Activated CD8-positive, alpha-beta T cell treated with anti-CD3 and anti-CD28 coated beads for 36 hours (primary cell): ENCODE data around the gene MAP4K1. TPM values are rescaled to one million over a fixed set of nuclear protein-coding genes. Genes with fewer than 3 reads are reported as not detected.
A peak's percentile ranks its signal among the peaks of the same experiment; 100 is the strongest.

ENCODE experiments used
- ATAC-seq: fragments of 200-7000 bp; cut with Tn5 transposase; one replicate; pipeline ENCODE4 v1.10.0; 2021; ENCODE audit warnings: mild to moderate bottlenecking, moderate library complexity
- CTCF ChIA-PET: fragments of 350-600 bp; sonication (Branson Sonifier 250); formaldehyde crosslinking; loops from one replicate; lab custom pipeline; 2021; ENCODE audit warnings: antibody characterized with exemption; lab: Charles Lee
- POLR2A ChIA-PET: fragments of 350-600 bp; sonication (Branson Sonifier 250); formaldehyde crosslinking; loops from one replicate; lab custom pipeline; 2021; ENCODE audit warnings: antibody characterized with exemption; lab: Charles Lee
- DNase-seq: peaks from one replicate; pipeline ENCODE4 v3.0.0-alpha.2; 2020
- H3K27ac Mint-ChIP-seq: one replicate; pipeline ENCODE4 v1.8.0; 2021; ENCODE audit warnings: mild to moderate bottlenecking, mixed read lengths
- H3K27me3 Mint-ChIP-seq: one replicate; pipeline ENCODE4 v1.8.0; 2021; ENCODE audit warnings: mixed read lengths
- H3K36me3 Mint-ChIP-seq: one replicate; pipeline ENCODE4 v1.8.0; 2021; ENCODE audit warnings: low read depth, mixed read lengths
- H3K4me1 Mint-ChIP-seq: one replicate; pipeline ENCODE4 v1.8.0; 2021; ENCODE audit warnings: low read depth, mixed read lengths
- H3K4me3 Mint-ChIP-seq: one replicate; pipeline ENCODE4 v1.8.0; 2021; ENCODE audit warnings: mild to moderate bottlenecking, moderate library complexity, mixed read lengths
- H3K9me3 Mint-ChIP-seq: one replicate; pipeline ENCODE4 v1.8.0; 2021; ENCODE audit warnings: mixed read lengths
- CTCF ChIP-seq: fragments of 200-600 bp; IDR thresholded peaks from one replicate; pipeline ENCODE4 v1.8.0; 2022; ENCODE audit warnings: antibody characterized with exemption, mild to moderate bottlenecking
- intact Hi-C: fragments of 100-400 bp; cut with micrococcal nuclease; formaldehyde crosslinking; loops from one replicate; pipeline ENCODE4 v1.10.0; 2022
- total RNA-seq, 2 experiments: library from RNA; stranded (reverse); gene quantifications; one replicate each; pipeline ENCODE4 v1.2.3, GENCODE V29; 2021

The MAP4K1 gene
- total RNA-seq, 2 experiments from 2014 or later: 166 to 174 TPM

- Mint-ChIP-seq H3K9me3 (no peaks in the 10 kb centered on the region), H3K4me1 (peaks cover 49% of the 10 kb centered on the region), H3K27me3 (peaks cover 10% of the 10 kb centered on the region), H3K36me3 (peaks cover 18% of the 10 kb centered on the region), H3K27ac (peak overlapping the region; percentile 87), H3K4me3 (peak overlapping the region; percentile 97)
- ATAC-seq (no peak), DNase-seq (no peak)
- CTCF ChIA-PET: interaction anchor here (1.2 to 2.5 kb wide), 4 partner anchors 12 to 281 kb away, joined by 4 to 16 read pairs (median 7); partner anchors contain the start of genes MRPS12 and SARS2
- POLR2A ChIA-PET: interaction anchor here (1.1 to 2.0 kb wide), 5 partner anchors 16 to 262 kb away, joined by 3 to 5 read pairs (median 3); no protein-coding TSS in a partner anchor
- TF ChIP-seq CTCF: no peak
- intact Hi-C loops: loop anchor here (5.0 kb wide), 1 partner anchor 38 kb away; no protein-coding TSS in a partner anchor
These were observed 31.1 kb upstream of the MAP4K1 start for GRCh38 chr19:38648769-38649304.

- intact Hi-C loops: loop anchor here (5.0 kb wide), 1 partner anchor 39 kb away; no protein-coding TSS in a partner anchor
- H3K9me3 Mint-ChIP-seq: no peaks in the 10 kb centered on the region
- no peak for ATAC-seq
These were observed 30.4 kb upstream of the MAP4K1 start for GRCh38 chr19:38647966-38648768.

GRCh38 chr19:38647368-38647965 lies 29.7 kb upstream of the MAP4K1 start, which contains the start of gene ACTN4:
ACTN4 (plus strand) TSS chr19:38647649; CDS start chr19:38647746, 97 bp downstream.
- Mint-ChIP-seq H3K4me3 (peak within 1 kb of the TSS; percentile 97), H3K36me3 (peaks cover 13% of the 10 kb centered on the region), H3K27ac (peak within 1 kb of the TSS; percentile 87), H3K27me3 (peaks cover 10% of the 10 kb centered on the region), H3K9me3 (no peaks in the 10 kb centered on the region), H3K4me1 (peaks cover 40% of the 10 kb centered on the region)
- intact Hi-C loops: loop anchor here (5.0 kb wide), 1 partner anchor 40 kb away; no protein-coding TSS in a partner anchor
- POLR2A ChIA-PET: interaction anchor here (0.6 to 2.0 kb wide), 7 partner anchors 10 to 230 kb away, joined by 3 to 5 read pairs (median 4); partner anchors contain the start of gene EIF3K
- CTCF ChIA-PET: interaction anchor here (1.0 to 2.5 kb wide), 8 partner anchors 9 to 282 kb away, joined by 3 to 16 read pairs (median 4); partner anchors contain the start of genes EIF3K, FAM98C, MRPS12 and SARS2
- DNase-seq (peak; percentile 99), ATAC-seq (peak; percentile 95)
- no peak for TF ChIP-seq CTCF

More at GRCh38 chr19:38647966-38648768, 30.4 kb upstream of the MAP4K1 start:
- Mint-ChIP-seq H3K27ac (peak overlapping the region; percentile 87), H3K27me3 (peaks cover 10% of the 10 kb centered on the region), H3K4me1 (peaks cover 43% of the 10 kb centered on the region), H3K36me3 (peaks cover 13% of the 10 kb centered on the region), H3K4me3 (peak overlapping the region; percentile 97)
- no peak for DNase-seq
- CTCF ChIA-PET: interaction anchor here (1.0 to 2.5 kb wide), 9 partner anchors 10 to 282 kb away, joined by 3 to 16 read pairs (median 4); partner anchors contain the start of genes EIF3K, FAM98C, MRPS12 and SARS2
- POLR2A ChIA-PET: interaction anchor here (1.0 to 2.0 kb wide), 6 partner anchors 11 to 229 kb away, joined by 3 to 5 read pairs (median 4); no protein-coding TSS in a partner anchor
- TF ChIP-seq CTCF: no peak

GRCh38 chr19:38644719-38645118 lies 27.0 kb upstream of the MAP4K1 start:
- ATAC-seq: no peak
- intact Hi-C loops: loop anchor here (5.0 kb wide), 1 partner anchor 43 kb away; no protein-coding TSS in a partner anchor

More at GRCh38 chr19:38644719-38645118, 27.0 kb upstream of the MAP4K1 start:
- Mint-ChIP-seq H3K27ac (no peak overlapping the region), H3K36me3 (peaks cover 8% of the 10 kb centered on the region), H3K9me3 (no peaks in the 10 kb centered on the region), H3K4me3 (no peak overlapping the region), H3K27me3 (peaks cover 9% of the 10 kb centered on the region), H3K4me1 (peaks cover 15% of the 10 kb centered on the region)
- TF ChIP-seq CTCF: no peak
- POLR2A ChIA-PET: no interaction called here
- CTCF ChIA-PET: interaction anchor here (1.5 kb wide), 1 partner anchor 10 kb away, joined by 9 read pairs; no protein-coding TSS in a partner anchor
- DNase-seq: no peak
